WTC11 (cell line): ENCODE results near the gene ABR. TPM values are rescaled to one million over a fixed set of nuclear protein-coding genes. Genes with fewer than 3 reads are reported as not detected.

Experiments used
- ATAC-seq: fragments of 200-7000 bp; cut with Tn5 transposase; 2 replicates; pipeline ENCODE4 v1.10.0; 2021; ENCODE audit warnings: mild to moderate bottlenecking, moderate library complexity
- CTCF ChIA-PET: fragments of 300-600 bp; sonication (Branson Sonifier 250); formaldehyde crosslinking; loops from one replicate; lab custom pipeline; 2021; ENCODE audit warnings: antibody characterized with exemption; lab: Charles Lee
- POLR2A ChIA-PET: fragments of 350-600 bp; sonication (Branson Sonifier 250); formaldehyde crosslinking; loops from one replicate; lab custom pipeline; 2021; ENCODE audit warnings: antibody characterized with exemption; lab: Charles Lee
- DNase-seq: peaks from one replicate; pipeline ENCODE4 v3.0.0; 2021; ENCODE audit warnings: low spot score
- H3K27ac Mint-ChIP-seq: 2 replicates; pipeline ENCODE4 v1.8.0; 2021; ENCODE audit warnings: mixed read lengths
- H3K27me3 Mint-ChIP-seq: 2 replicates; pipeline ENCODE4 v1.8.0; 2021; ENCODE audit warnings: low read depth, mild to moderate bottlenecking, moderate library complexity, mixed read lengths
- H3K36me3 Mint-ChIP-seq: 2 replicates; pipeline ENCODE4 v1.8.0; 2021; ENCODE audit warnings: mixed read lengths
- H3K4me1 Mint-ChIP-seq: 2 replicates; pipeline ENCODE4 v1.8.0; 2022; ENCODE audit warnings: mixed read lengths
- H3K4me3 Mint-ChIP-seq: 2 replicates; pipeline ENCODE4 v1.8.0; 2021; ENCODE audit warnings: mild to moderate bottlenecking, moderate library complexity, mixed read lengths
- H3K9me3 Mint-ChIP-seq: 2 replicates; pipeline ENCODE4 v1.8.0; 2021; ENCODE audit warnings: mixed read lengths
- ATF1 ChIP-seq: sonication (generic); formaldehyde crosslinking; IDR thresholded peaks from 2 replicates; pipeline ENCODE4 v1.8.1; 2023; ENCODE audit warnings: mild to moderate bottlenecking, moderate library complexity, missing genetic modification reagents
- CDX4 ChIP-seq: fragments of 250-450 bp; sonication (Bioruptor Pico); IDR thresholded peaks from 2 replicates; pipeline ENCODE4 v1.9.0; 2021; ENCODE audit warnings: moderate library complexity, mild to moderate bottlenecking, inconsistent platforms, borderline replicate concordance
- E2F4 ChIP-seq: sonication (generic); formaldehyde crosslinking; IDR thresholded peaks from 2 replicates; pipeline ENCODE4 v1.8.1; 2022; ENCODE audit warnings: low read depth, mild to moderate bottlenecking, moderate library complexity, missing genetic modification reagents, borderline replicate concordance
- EMX1 ChIP-seq: fragments of 250-450 bp; sonication (Bioruptor Pico); IDR thresholded peaks from 2 replicates; pipeline ENCODE4 v1.8.0; 2021; ENCODE audit warnings: mild to moderate bottlenecking
- ETV6 ChIP-seq: sonication (generic); formaldehyde crosslinking; IDR thresholded peaks from 2 replicates; pipeline ENCODE4 v1.8.1; 2022; ENCODE audit warnings: mild to moderate bottlenecking, missing genetic modification reagents
- FOXK1 ChIP-seq: sonication (generic); formaldehyde crosslinking; IDR thresholded peaks from 2 replicates; pipeline ENCODE4 v1.8.0; 2022; ENCODE audit warnings: mild to moderate bottlenecking, moderate library complexity, missing genetic modification reagents
- FOXP4 ChIP-seq: sonication (generic); formaldehyde crosslinking; IDR thresholded peaks from 2 replicates; pipeline ENCODE4 v1.8.0; 2022; ENCODE audit warnings: mild to moderate bottlenecking, missing genetic modification reagents
- IRF1 ChIP-seq: sonication (generic); formaldehyde crosslinking; IDR thresholded peaks from 2 replicates; pipeline ENCODE4 v1.8.0; 2023; ENCODE audit warnings: missing genetic modification reagents
- MAX ChIP-seq: sonication (generic); formaldehyde crosslinking; IDR thresholded peaks from 2 replicates; pipeline ENCODE4 v1.8.0; 2022; ENCODE audit warnings: mild to moderate bottlenecking, missing genetic modification reagents
- MYBL2 ChIP-seq: sonication (generic); formaldehyde crosslinking; IDR thresholded peaks from 2 replicates; pipeline ENCODE4 v1.8.1; 2023; ENCODE audit warnings: mild to moderate bottlenecking, moderate library complexity, missing genetic modification reagents
- NR2C2 ChIP-seq: sonication (generic); formaldehyde crosslinking; IDR thresholded peaks from 2 replicates; pipeline ENCODE4 v1.8.0; 2022; ENCODE audit warnings: mild to moderate bottlenecking, missing genetic modification reagents
- RELA ChIP-seq: sonication (generic); formaldehyde crosslinking; IDR thresholded peaks from 2 replicates; pipeline ENCODE4 v1.8.1; 2022; ENCODE audit warnings: missing genetic modification reagents, mild to moderate bottlenecking, borderline replicate concordance
- RORB ChIP-seq: fragments of 250-450 bp; sonication (Bioruptor Pico); IDR thresholded peaks from 2 replicates; pipeline ENCODE4 v1.9.0; 2021; ENCODE audit warnings: mild to moderate bottlenecking
- SMAD3 ChIP-seq: sonication (generic); formaldehyde crosslinking; IDR thresholded peaks from 2 replicates; pipeline ENCODE4 v1.8.0; 2022; ENCODE audit warnings: missing genetic modification reagents, mild to moderate bottlenecking, borderline replicate concordance
- SP1 ChIP-seq: sonication (generic); formaldehyde crosslinking; conservative IDR thresholded peaks from 2 replicates; pipeline ENCODE4 v1.8.1; 2022; ENCODE audit warnings: missing genetic modification reagents
- TCF7 ChIP-seq: sonication (generic); formaldehyde crosslinking; IDR thresholded peaks from 2 replicates; pipeline ENCODE4 v1.8.0; 2022; ENCODE audit warnings: mild to moderate bottlenecking, low read depth, missing genetic modification reagents, moderate library complexity
- TEAD1 ChIP-seq: sonication (generic); formaldehyde crosslinking; IDR thresholded peaks from 2 replicates; pipeline ENCODE4 v1.8.0; 2022; ENCODE audit warnings: mild to moderate bottlenecking, missing genetic modification reagents
- ZNF121 ChIP-seq: sonication (generic); formaldehyde crosslinking; IDR thresholded peaks from 2 replicates; pipeline ENCODE4 v1.8.0; 2023; ENCODE audit warnings: missing genetic modification reagents
- ZNF281 ChIP-seq: sonication (generic); formaldehyde crosslinking; IDR thresholded peaks from 2 replicates; pipeline ENCODE4 v1.8.0; 2023; ENCODE audit warnings: mild to moderate bottlenecking, missing genetic modification reagents
- total RNA-seq: library from RNA; stranded (reverse); gene quantifications from 3 replicates; pipeline ENCODE4 v1.2.3, GENCODE V29; 2021

Gene ABR
- total RNA-seq, 1 experiment from 2014 or later, result 38.0 TPM

- peak; percentile 46 for ATAC-seq
- no peak for TF ChIP-seq ATF1 (CRISPR knock-in tag)
- TF ChIP-seq RELA, result no peak
- no peak for TF ChIP-seq FOXP4 (CRISPR knock-in tag)
- TF ChIP-seq RORB (CRISPR knock-in tag), result no peak
- H3K27ac Mint-ChIP-seq, result no peak overlapping the region
Measured at GRCh38 chr17:1006054-1006453, 173.7 kb downstream of the ABR start.

GRCh38 chr17:1005361-1005946 lies 174.3 kb downstream of the ABR start:
- no peak overlapping the region for H3K4me3 Mint-ChIP-seq
- H3K9me3 Mint-ChIP-seq, result no peaks in the 10 kb centered on the region
- peaks cover 24% of the 10 kb centered on the region for H3K36me3 Mint-ChIP-seq
- POLR2A ChIA-PET, result no interaction called here
- CTCF ChIA-PET, result interaction anchor here (0.6 to 9.1 kb wide), 5 partner anchors 9 to 282 kb away, joined by 3 to 56 read pairs (median 7); partner anchors contain the start of genes NXN and TIMM22
- TF ChIP-seq ZNF281 (CRISPR knock-in tag) (no peak), MAX (no peak), NR2C2 (CRISPR knock-in tag) (no peak), IRF1 (no peak), TEAD1 (CRISPR knock-in tag) (no peak), SP1 (CRISPR knock-in tag) (no peak), ETV6 (CRISPR knock-in tag) (no peak), SMAD3 (CRISPR knock-in tag) (no peak)
- no peak; the same call in 1 of the 2 replicates for ATAC-seq
- no peaks in the 10 kb centered on the region for H3K27me3 Mint-ChIP-seq
- peaks cover 7% of the 10 kb centered on the region for H3K4me1 Mint-ChIP-seq
- no peak for DNase-seq
- peak overlapping the region; percentile 88 for H3K27ac Mint-ChIP-seq

More at GRCh38 chr17:1006054-1006453, 173.7 kb downstream of the ABR start:
- H3K4me1 Mint-ChIP-seq, result peaks cover 7% of the 10 kb centered on the region
- H3K4me3 Mint-ChIP-seq, result no peak overlapping the region
- DNase-seq, result no peak
- H3K9me3 Mint-ChIP-seq, result no peaks in the 10 kb centered on the region
- peaks cover 18% of the 10 kb centered on the region for H3K36me3 Mint-ChIP-seq
- ChIA-PET POLR2A (no interaction called here), CTCF (interaction anchor here (2.4 to 9.1 kb wide), 2 partner anchors 9 to 50 kb away, joined by 9 to 56 read pairs; partner anchors contain the start of gene TIMM22)
- H3K27me3 Mint-ChIP-seq, result no peaks in the 10 kb centered on the region

- 0 out of 2 replicates have a peak, but pooled peaks have one; percentile 10 for ATAC-seq
- CTCF ChIA-PET, result interaction anchor here (1.4 to 9.1 kb wide), 4 partner anchors 8 to 53 kb away, joined by 3 to 56 read pairs (median 8); partner anchors contain the start of genes NXN and TIMM22
- H3K4me3 Mint-ChIP-seq, result no peak overlapping the region
- H3K4me1 Mint-ChIP-seq, result peaks cover 7% of the 10 kb centered on the region
- no peaks in the 10 kb centered on the region for H3K9me3 Mint-ChIP-seq
- no peak for DNase-seq
- H3K36me3 Mint-ChIP-seq, result peaks cover 28% of the 10 kb centered on the region
- H3K27ac Mint-ChIP-seq, result peak overlapping the region; percentile 88
- H3K27me3 Mint-ChIP-seq, result no peaks in the 10 kb centered on the region
- POLR2A ChIA-PET, result interaction anchor here (0.9 kb wide), 1 partner anchor 51 kb away, joined by 3 read pairs; no protein-coding TSS in a partner anchor
- TF ChIP-seq TCF7 (CRISPR knock-in tag) (no peak), FOXK1 (CRISPR knock-in tag) (no peak), MYBL2 (CRISPR knock-in tag) (no peak), EMX1 (CRISPR knock-in tag) (no peak), E2F4 (no peak), ZNF121 (no peak), CDX4 (CRISPR knock-in tag) (no peak), ETV6 (CRISPR knock-in tag) (no peak)
Measured at GRCh38 chr17:1004769-1005295, 174.9 kb downstream of the ABR start.
